Fibroblast of mammary gland (primary cell): ENCODE data around the gene CARD6.
"Not testable (repeated sequence)": the region's sequence is repeated elsewhere in the genome, so short reads cannot be mapped to it uniquely, and the experiment has no call there.

Source experiments
- DNase-seq: peaks from one replicate; pipeline ENCODE4 v3.0.0-alpha.2; 2010; ENCODE audit warnings: low read depth
- H3K4me3 ChIP-seq: 2 replicates; pipeline ENCODE4 v1.5.1; 2011; ENCODE audit warnings: low read depth, mild to moderate bottlenecking, low read length, moderate library complexity; ENCODE audit not compliant: control insufficient read depth
- CTCF ChIP-seq: conservative IDR thresholded peaks from 2 replicates; pipeline ENCODE4 v1.5.1; 2011; ENCODE audit warnings: low read depth, low read length, inconsistent platforms; ENCODE audit not compliant: control insufficient read depth, insufficient read depth

CARD6 gene

DNA sequence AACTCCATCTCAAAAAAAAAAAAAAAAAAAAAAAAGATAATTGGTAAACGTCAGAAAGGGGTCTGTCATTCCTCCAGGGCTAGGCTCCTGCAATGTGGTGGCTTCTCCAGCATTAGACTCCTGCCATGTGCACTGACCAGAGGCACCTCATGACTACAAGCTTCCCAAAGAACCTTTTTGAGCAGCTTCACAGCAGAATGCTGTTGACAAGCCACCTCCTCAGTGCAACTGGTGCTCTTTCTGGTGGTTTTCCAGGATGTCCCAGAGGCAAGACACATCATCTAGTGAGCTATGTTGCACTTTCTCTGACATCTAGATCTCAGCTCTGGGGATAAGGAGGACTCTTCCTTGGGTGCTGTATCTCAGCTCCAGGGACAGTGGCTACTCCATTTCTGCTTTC is 17.7 kb upstream of the CARD6 start:
- no peak for TF ChIP-seq CTCF
- no peak overlapping the region for H3K4me3 ChIP-seq
- no peak for DNase-seq

DNA sequence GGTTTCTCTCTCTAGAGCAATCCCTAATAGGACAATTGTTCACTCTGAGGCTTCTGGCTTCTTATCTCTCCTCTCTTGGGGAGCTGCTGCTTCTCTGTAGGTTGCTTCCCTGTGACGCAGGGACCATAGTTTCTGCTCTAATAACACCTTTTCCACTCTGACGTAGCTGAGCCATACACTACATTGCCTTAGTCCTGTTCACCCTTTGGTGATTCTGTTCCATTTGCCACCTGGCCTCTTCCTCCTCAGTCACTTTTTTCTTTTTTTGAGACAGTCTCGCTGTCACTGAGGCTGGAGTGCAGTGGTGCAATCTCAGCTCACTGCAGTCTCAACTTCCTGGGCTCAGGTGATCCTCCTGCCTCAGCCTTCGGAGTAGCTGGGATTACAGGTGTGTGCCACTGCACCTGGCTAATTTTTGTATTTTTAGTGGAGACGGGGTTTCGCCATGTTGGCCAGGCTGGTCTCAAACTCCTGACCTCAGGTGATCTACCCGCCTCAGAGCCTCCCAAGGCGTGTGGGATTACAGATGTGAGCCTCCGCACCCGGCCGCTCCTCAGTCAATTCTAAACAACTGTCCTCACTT is 15.6 kb upstream of the CARD6 start:
- not testable (repeated sequence) for H3K4me3 ChIP-seq, DNase-seq

DNA sequence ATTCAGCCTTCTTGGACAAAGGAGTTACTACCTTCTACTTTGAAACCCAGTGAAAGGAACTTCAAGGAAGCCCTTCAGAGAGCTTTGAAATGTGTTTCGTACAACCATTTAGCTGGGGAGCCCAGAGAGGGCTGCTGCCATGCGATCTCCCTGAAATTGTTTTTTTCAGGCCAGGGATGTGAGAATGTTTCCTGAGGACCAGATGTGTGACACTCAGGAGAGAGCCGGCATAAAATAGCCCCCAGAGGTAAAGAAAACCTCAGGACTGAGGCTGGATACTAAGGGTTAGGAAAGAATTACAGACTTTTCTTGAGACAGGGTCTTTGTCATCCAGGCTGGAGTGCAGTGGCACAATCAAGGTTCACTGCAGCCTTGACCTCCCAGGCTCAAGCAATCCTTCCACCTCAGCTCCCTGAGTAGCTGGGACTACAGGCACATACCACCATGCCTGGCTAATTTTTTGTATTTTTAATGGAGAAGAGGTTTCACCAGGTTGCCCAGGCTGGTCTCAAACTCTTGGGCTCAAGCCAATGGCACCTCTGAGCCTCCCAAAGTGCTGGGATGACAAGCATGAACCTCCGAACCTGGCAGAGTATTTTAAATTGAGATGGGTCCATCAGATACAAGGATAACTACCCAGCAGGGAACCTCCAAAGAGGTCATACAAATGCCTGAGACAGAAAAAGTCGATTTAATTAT is 14.5 kb upstream of the CARD6 start:
- no peak overlapping the region for H3K4me3 ChIP-seq
- no peak for DNase-seq
- no peak for TF ChIP-seq CTCF

GRCh38 chr5:40827188-40827977 is 13.8 kb upstream of the CARD6 start:
- no peak for DNase-seq
- no peak for TF ChIP-seq CTCF
- H3K4me3 ChIP-seq = no peak overlapping the region

- H3K4me3 ChIP-seq = no peak overlapping the region
- TF ChIP-seq CTCF = no peak
- DNase-seq = no peak
These were observed 13.0 kb upstream of the CARD6 start for GRCh38 chr5:40828021-40828631.

GRCh38 chr5:40828690-40829661 is 12.2 kb upstream of the CARD6 start:
- no peak overlapping the region for H3K4me3 ChIP-seq
- no peak for DNase-seq
- TF ChIP-seq CTCF = no peak
